Astrocyte (in vitro differentiated cells and primary cell): Measurements from ENCODE around the gene NUAK1. TPM values are rescaled to one million over a fixed set of nuclear protein-coding genes. Genes with fewer than 3 reads are reported as not detected.
A peak's percentile ranks its signal among the peaks of the same experiment; 100 is the strongest.

Source experiments
- DNase-seq: peaks from one replicate; pipeline ENCODE4 v3.0.0-alpha.2; 2010; ENCODE audit warnings: low read depth
- FAIRE-seq: peaks from 2 replicates; lab custom pipeline; 2011; peaks lifted over from hg19 to GRCh38; lab: Jason Lieb, UNC
- H2AFZ ChIP-seq: 2 replicates; pipeline ENCODE4 v1.6.0; 2012; ENCODE audit warnings: low read depth, low read length, inconsistent platforms
- H3K27ac ChIP-seq: 2 replicates; pipeline ENCODE4 v1.5.1; 2011; ENCODE audit warnings: low read depth, low read length, inconsistent platforms
- H3K27me3 ChIP-seq: 2 replicates; pipeline ENCODE4 v1.6.0; 2011; ENCODE audit warnings: low read length, inconsistent platforms; ENCODE audit not compliant: insufficient read depth
- H3K36me3 ChIP-seq: 2 replicates; pipeline ENCODE4 v1.5.1; 2011; ENCODE audit warnings: low read length, inconsistent platforms; ENCODE audit not compliant: insufficient read depth
- H3K4me1 ChIP-seq: 2 replicates; pipeline ENCODE4 v1.5.1; 2011; ENCODE audit warnings: low read length, inconsistent platforms; ENCODE audit not compliant: insufficient read depth
- H3K4me2 ChIP-seq: 2 replicates; pipeline ENCODE4 v1.6.0; 2012; ENCODE audit warnings: low read length, inconsistent platforms
- H3K4me3 ChIP-seq: 2 replicates; pipeline ENCODE4 v1.5.1; 2011; ENCODE audit warnings: low read depth, mild to moderate bottlenecking, low read length, inconsistent platforms; ENCODE audit not compliant: insufficient read depth
- H3K79me2 ChIP-seq: 2 replicates; pipeline ENCODE4 v1.6.0; 2012; ENCODE audit warnings: mild to moderate bottlenecking, low read length, inconsistent platforms; ENCODE audit not compliant: insufficient read depth
- H3K9ac ChIP-seq: 2 replicates; pipeline ENCODE4 v1.6.0; 2012; ENCODE audit warnings: mild to moderate bottlenecking, low read length, inconsistent platforms
- H3K9me3 ChIP-seq: 2 replicates; pipeline ENCODE4 v1.5.1; 2012; ENCODE audit warnings: low read depth, mild to moderate bottlenecking, low read length, inconsistent platforms; ENCODE audit not compliant: insufficient read depth
- H4K20me1 ChIP-seq: 2 replicates; pipeline ENCODE4 v1.6.0; 2012; ENCODE audit warnings: low read length, inconsistent platforms; ENCODE audit not compliant: insufficient read depth
- H3K27ac Mint-ChIP-seq: one replicate; pipeline ENCODE4 v1.8.0; 2021; ENCODE audit warnings: mild to moderate bottlenecking, mixed read lengths; ENCODE audit not compliant: unreplicated experiment
- H3K27me3 Mint-ChIP-seq: one replicate; pipeline ENCODE4 v1.8.0; 2021; ENCODE audit warnings: low read depth, mixed read lengths; ENCODE audit not compliant: unreplicated experiment
- H3K36me3 Mint-ChIP-seq: one replicate; pipeline ENCODE4 v1.8.0; 2021; ENCODE audit warnings: low read depth, mixed read lengths; ENCODE audit not compliant: unreplicated experiment
- H3K4me1 Mint-ChIP-seq: one replicate; pipeline ENCODE4 v1.8.0; 2021; ENCODE audit warnings: low read depth, mixed read lengths; ENCODE audit not compliant: unreplicated experiment
- H3K4me3 Mint-ChIP-seq: one replicate; pipeline ENCODE4 v1.8.0; 2021; ENCODE audit warnings: mild to moderate bottlenecking, moderate library complexity, mixed read lengths; ENCODE audit not compliant: unreplicated experiment
- H3K9me3 Mint-ChIP-seq: one replicate; pipeline ENCODE4 v1.8.0; 2021; ENCODE audit warnings: mild to moderate bottlenecking, mixed read lengths; ENCODE audit not compliant: unreplicated experiment
- EZH2 ChIP-seq: IDR thresholded peaks from 2 replicates; pipeline ENCODE4 v1.6.1; 2012; ENCODE audit warnings: mild to moderate bottlenecking, low read length, inconsistent platforms; ENCODE audit not compliant: insufficient read depth
- total RNA-seq: library from RNA; stranded (reverse); gene quantifications from 2 replicates; pipeline ENCODE4 v1.2.1, GENCODE V29; 2021
- TF ChIP-seq, protein P1 (sequence below): IDR thresholded peaks from 2 replicates; pipeline ENCODE4 v1.5.1; 2011; ENCODE audit warnings: low read depth, mild to moderate bottlenecking, inconsistent platforms, low read length, moderate library complexity; ENCODE audit not compliant: insufficient read depth

Gene NUAK1
- total RNA-seq, 1 donor from 2014 or later: 94.0 TPM

DNA sequence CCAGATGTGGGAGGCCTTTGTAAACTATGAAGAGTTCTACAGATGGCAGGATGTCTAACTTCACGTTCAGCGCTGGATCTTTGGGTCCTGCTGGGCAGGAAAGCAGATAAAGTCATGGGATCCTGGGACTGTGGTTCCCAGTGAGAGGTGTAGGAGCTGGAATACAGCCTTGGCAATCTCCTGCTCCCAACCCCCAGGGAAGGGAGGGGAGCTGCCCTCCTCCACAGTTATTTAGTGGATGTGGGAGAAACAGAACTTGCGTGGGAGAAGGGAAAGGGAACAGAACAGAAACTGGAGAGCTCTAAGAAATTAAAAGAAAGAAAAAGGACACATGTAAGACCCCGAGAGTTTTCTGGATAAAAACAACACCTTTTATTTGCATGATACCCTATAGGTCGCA lies 37.0 kb downstream of the NUAK1 start:
- Histone ChIP-seq H3K9me3 (no peaks in the 10 kb centered on the region), H2AFZ (no peak overlapping the region), H3K36me3 (peaks cover 11% of the 10 kb centered on the region), H3K4me1 (peaks cover 14% of the 10 kb centered on the region), H4K20me1 (peaks cover 28% of the 10 kb centered on the region), H3K79me2 (peaks cover 47% of the 10 kb centered on the region), H3K9ac (no peak overlapping the region), H3K4me3 (no peak overlapping the region), H3K27me3 (no peaks in the 10 kb centered on the region), H3K4me2 (no peak overlapping the region), H3K27ac (no peak overlapping the region)
- H3K4me1 Mint-ChIP-seq: peaks cover 50% of the 10 kb centered on the region
- no peaks in the 10 kb centered on the region for H3K27me3 Mint-ChIP-seq
- H3K4me3 Mint-ChIP-seq: no peak overlapping the region
- H3K9me3 Mint-ChIP-seq: no peaks in the 10 kb centered on the region
- H3K27ac Mint-ChIP-seq: peak overlapping the region; percentile 80
- TF ChIP-seq, protein P1, sequence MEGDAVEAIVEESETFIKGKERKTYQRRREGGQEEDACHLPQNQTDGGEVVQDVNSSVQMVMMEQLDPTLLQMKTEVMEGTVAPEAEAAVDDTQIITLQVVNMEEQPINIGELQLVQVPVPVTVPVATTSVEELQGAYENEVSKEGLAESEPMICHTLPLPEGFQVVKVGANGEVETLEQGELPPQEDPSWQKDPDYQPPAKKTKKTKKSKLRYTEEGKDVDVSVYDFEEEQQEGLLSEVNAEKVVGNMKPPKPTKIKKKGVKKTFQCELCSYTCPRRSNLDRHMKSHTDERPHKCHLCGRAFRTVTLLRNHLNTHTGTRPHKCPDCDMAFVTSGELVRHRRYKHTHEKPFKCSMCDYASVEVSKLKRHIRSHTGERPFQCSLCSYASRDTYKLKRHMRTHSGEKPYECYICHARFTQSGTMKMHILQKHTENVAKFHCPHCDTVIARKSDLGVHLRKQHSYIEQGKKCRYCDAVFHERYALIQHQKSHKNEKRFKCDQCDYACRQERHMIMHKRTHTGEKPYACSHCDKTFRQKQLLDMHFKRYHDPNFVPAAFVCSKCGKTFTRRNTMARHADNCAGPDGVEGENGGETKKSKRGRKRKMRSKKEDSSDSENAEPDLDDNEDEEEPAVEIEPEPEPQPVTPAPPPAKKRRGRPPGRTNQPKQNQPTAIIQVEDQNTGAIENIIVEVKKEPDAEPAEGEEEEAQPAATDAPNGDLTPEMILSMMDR: no peak
- TF ChIP-seq EZH2: no peak
- H3K36me3 Mint-ChIP-seq: peaks cover 58% of the 10 kb centered on the region
- no peak for FAIRE-seq
- DNase-seq: no peak

- H3K36me3 ChIP-seq: peaks cover 18% of the 10 kb centered on the region
- peaks cover 20% of the 10 kb centered on the region for H3K4me1 ChIP-seq
- H3K4me3 Mint-ChIP-seq: no peak overlapping the region
- no peaks in the 10 kb centered on the region for H3K9me3 ChIP-seq
- no peak overlapping the region for H2AFZ ChIP-seq
- no peak for FAIRE-seq
- H3K27me3 ChIP-seq: no peaks in the 10 kb centered on the region
- H3K9me3 Mint-ChIP-seq: no peaks in the 10 kb centered on the region
- no peak overlapping the region for H3K9ac ChIP-seq
- H3K27me3 Mint-ChIP-seq: no peaks in the 10 kb centered on the region
- TF ChIP-seq, protein P1: no peak
- peaks cover 69% of the 10 kb centered on the region for H3K36me3 Mint-ChIP-seq
- H3K79me2 ChIP-seq: peaks cover 37% of the 10 kb centered on the region
- no peak overlapping the region for H3K4me2 ChIP-seq
- peaks cover 18% of the 10 kb centered on the region for H4K20me1 ChIP-seq
- DNase-seq: no peak
- no peak overlapping the region for H3K27ac Mint-ChIP-seq
- H3K27ac ChIP-seq: no peak overlapping the region
- H3K4me1 Mint-ChIP-seq: peaks cover 55% of the 10 kb centered on the region
- H3K4me3 ChIP-seq: no peak overlapping the region
These were observed 40.0 kb downstream of the NUAK1 start for GRCh38 chr12:106098691-106099200.

GRCh38 chr12:106097011-106097410 lies 41.7 kb downstream of the NUAK1 start:
- FAIRE-seq: no peak

More at GRCh38 chr12:106097011-106097410, 41.7 kb downstream of the NUAK1 start:
- Mint-ChIP-seq H3K27ac (no peak overlapping the region), H3K4me1 (peaks cover 56% of the 10 kb centered on the region), H3K27me3 (no peaks in the 10 kb centered on the region), H3K36me3 (peaks cover 66% of the 10 kb centered on the region), H3K9me3 (no peaks in the 10 kb centered on the region), H3K4me3 (no peak overlapping the region)
- no peaks in the 10 kb centered on the region for H3K9me3 ChIP-seq
- H3K9ac ChIP-seq: no peak overlapping the region
- DNase-seq: no peak
- H3K79me2 ChIP-seq: peaks cover 41% of the 10 kb centered on the region
- peaks cover 13% of the 10 kb centered on the region for H4K20me1 ChIP-seq
- H3K27me3 ChIP-seq: no peaks in the 10 kb centered on the region
- H3K36me3 ChIP-seq: peaks cover 13% of the 10 kb centered on the region
- H2AFZ ChIP-seq: no peak overlapping the region
- peak overlapping the region; percentile 19 for H3K27ac ChIP-seq
- peak overlapping the region; percentile 29 for H3K4me2 ChIP-seq
- H3K4me3 ChIP-seq: no peak overlapping the region
- H3K4me1 ChIP-seq: peaks cover 20% of the 10 kb centered on the region
- TF ChIP-seq, protein P1: no peak
- no peak for TF ChIP-seq EZH2
